Eye (tissue), 1 donor: ENCODE measurements around the gene LIN54.

ENCODE experiments used
- DNase-seq: peaks from one replicate; pipeline ENCODE4 v3.0.0-alpha.2; 2015

The LIN54 gene

DNA sequence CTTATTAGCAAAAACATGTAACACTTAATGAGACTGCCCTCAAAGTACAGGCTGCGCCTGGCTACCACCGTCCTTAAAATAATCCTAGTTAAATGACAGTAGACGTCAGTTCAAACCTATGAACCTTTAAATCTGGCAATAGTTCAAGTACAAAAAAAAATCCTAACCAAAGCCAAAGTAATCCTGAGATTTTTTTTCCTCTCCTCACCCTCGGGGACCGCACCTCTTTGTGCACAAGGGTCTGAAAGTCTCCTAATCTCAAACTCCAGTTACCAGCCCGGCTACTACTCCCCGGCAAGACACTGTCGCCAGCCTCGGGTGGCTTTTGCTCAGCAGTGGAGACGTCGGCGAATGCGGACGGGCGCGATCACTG is 120.1 kb downstream of the LIN54 start:
- DNase-seq, result no peak

DNA sequence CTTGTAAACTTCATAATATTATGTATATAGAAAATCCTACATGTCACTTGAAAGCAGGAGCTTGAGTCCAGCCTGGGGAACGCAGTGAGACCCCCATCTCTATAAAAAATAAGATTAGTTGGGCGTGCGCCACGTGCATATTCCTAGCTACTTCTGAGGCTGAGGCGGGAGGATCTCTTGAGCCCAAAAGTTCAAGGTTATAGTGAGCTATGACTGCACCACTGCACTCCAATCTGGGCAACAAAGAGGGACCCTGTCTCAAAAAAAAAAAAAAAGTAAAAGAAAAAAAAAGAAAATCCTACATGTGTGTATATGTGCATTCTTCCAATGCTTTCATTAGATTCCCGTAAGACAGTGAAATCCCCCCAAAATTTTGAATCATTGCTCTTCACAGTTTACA is 121.3 kb downstream of the LIN54 start:
- DNase-seq, result no peak

- DNase-seq, result no peak
Measured at GRCh38 chr4:82886147-82886942, 124.3 kb downstream of the LIN54 start.

DNA sequence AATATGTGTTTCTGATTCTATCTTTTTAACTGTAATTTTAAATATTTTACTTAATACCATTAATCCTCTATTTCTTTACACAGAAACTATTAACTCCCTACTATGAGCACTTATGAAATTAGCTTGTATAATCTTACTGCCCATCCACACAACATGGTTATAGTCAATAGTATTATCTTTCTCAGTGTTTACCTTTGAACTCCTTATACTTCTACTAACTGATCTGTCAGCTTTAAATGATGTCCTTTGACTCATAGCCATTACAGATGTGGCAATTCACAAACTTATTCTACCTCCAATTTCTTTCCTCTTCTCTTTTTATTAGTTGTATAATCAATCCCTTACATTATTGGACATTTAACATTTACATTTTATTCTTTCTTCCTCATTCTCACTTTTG is 125.2 kb downstream of the LIN54 start:
- DNase-seq, result no peak
